Transverse colon (tissue), 3 donors: ENCODE data around the gene TNIP3.

Experiments
- EP300 ChIP-seq: sonication (generic); formaldehyde crosslinking; IDR thresholded peaks from one replicate; pipeline ENCODE4 v1.6.1; 2017; ENCODE audit warnings: antibody characterized with exemption, low read depth
- POLR2A ChIP-seq: fragments of 450-650 bp; IDR thresholded peaks from one replicate; pipeline ENCODE4 v1.6.1; 2016; ENCODE audit warnings: antibody characterized with exemption, mild to moderate bottlenecking, moderate library complexity
- TF ChIP-seq, protein P1 (sequence below), 5 experiments: fragments of 200-600 bp in 3 of 5; fragments of 450-650 bp in 2 of 5; sonication (generic) in 3 of 5; IDR thresholded peaks; 1 replicate in 2 of 5; 2 replicates in 3 of 5; pipeline ENCODE4 v1.5.1; 2016 to 2017; ENCODE audit warnings: antibody characterized with exemption in 5 of 5, inconsistent platforms in 3 of 5, mild to moderate bottlenecking in 2 of 5, moderate library complexity in 1 of 5

DNA sequence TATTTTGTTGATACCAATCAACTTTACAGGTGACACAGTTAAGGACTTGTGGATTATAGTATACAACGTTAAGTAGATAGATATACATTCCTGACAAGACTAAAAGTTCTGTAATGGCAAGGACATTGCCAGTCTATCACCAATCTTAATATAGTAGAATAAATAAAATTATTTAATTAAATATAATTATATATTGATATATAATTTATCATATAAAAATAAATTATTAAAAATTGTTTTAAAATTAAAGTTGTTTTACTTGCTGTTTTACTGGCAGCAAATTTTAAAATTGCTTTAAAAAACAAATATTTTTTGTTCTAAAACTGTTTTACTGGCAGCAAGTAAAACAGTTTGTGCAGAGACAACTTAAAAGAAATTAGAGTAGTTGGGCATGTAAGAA, 18.7 kb downstream of the TNIP3 start:
- TF ChIP-seq, protein P1, sequence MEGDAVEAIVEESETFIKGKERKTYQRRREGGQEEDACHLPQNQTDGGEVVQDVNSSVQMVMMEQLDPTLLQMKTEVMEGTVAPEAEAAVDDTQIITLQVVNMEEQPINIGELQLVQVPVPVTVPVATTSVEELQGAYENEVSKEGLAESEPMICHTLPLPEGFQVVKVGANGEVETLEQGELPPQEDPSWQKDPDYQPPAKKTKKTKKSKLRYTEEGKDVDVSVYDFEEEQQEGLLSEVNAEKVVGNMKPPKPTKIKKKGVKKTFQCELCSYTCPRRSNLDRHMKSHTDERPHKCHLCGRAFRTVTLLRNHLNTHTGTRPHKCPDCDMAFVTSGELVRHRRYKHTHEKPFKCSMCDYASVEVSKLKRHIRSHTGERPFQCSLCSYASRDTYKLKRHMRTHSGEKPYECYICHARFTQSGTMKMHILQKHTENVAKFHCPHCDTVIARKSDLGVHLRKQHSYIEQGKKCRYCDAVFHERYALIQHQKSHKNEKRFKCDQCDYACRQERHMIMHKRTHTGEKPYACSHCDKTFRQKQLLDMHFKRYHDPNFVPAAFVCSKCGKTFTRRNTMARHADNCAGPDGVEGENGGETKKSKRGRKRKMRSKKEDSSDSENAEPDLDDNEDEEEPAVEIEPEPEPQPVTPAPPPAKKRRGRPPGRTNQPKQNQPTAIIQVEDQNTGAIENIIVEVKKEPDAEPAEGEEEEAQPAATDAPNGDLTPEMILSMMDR (IDR thresholded peaks at IDR 0.05), result no peak
- TF ChIP-seq EP300, result no peak
- TF ChIP-seq POLR2A, result no peak
